Hepatocyte (in vitro differentiated cells): Measurements from ENCODE around the gene ZNF282. TPM values are rescaled to one million over a fixed set of nuclear protein-coding genes. Genes with fewer than 3 reads are reported as not detected.

Experiments used
- DNase-seq: peaks from one replicate; pipeline ENCODE4 v3.0.0-alpha.2; 2016; ENCODE audit warnings: low spot score
- H2AFZ ChIP-seq: fragments of 200-600 bp; sonication (generic); 2 replicates; pipeline ENCODE4 v1.6.0; 2016; ENCODE audit warnings: antibody characterized with exemption, mild to moderate bottlenecking
- H3K27ac ChIP-seq: fragments of 200-600 bp; sonication (generic); 2 replicates; pipeline ENCODE4 v1.5.1; 2016; ENCODE audit warnings: mild to moderate bottlenecking
- H3K27me3 ChIP-seq: fragments of 200-600 bp; sonication (generic); 2 replicates; pipeline ENCODE4 v1.6.1; 2016
- H3K36me3 ChIP-seq: fragments of 200-600 bp; sonication (generic); replicated peaks from 2 replicates; pipeline ENCODE4 v1.5.1; 2016; ENCODE audit warnings: low read depth; ENCODE audit not compliant: insufficient read depth
- H3K4me1 ChIP-seq: fragments of 200-600 bp; sonication (generic); 2 replicates; pipeline ENCODE4 v1.5.1; 2016; ENCODE audit warnings: mild to moderate bottlenecking, moderate library complexity; ENCODE audit not compliant: insufficient read depth
- H3K4me2 ChIP-seq: fragments of 200-600 bp; sonication (generic); 2 replicates; pipeline ENCODE4 v1.6.0; 2016
- H3K4me3 ChIP-seq: fragments of 200-600 bp; sonication (generic); 2 replicates; pipeline ENCODE4 v1.5.1; 2016; ENCODE audit warnings: mild to moderate bottlenecking
- H3K79me2 ChIP-seq: fragments of 200-600 bp; sonication (generic); 2 replicates; pipeline ENCODE4 v1.6.0; 2017; ENCODE audit warnings: mild to moderate bottlenecking
- H3K9me2 ChIP-seq: fragments of 200-600 bp; sonication (generic); replicated peaks from 2 replicates; pipeline ENCODE4 v1.6.0; 2017; ENCODE audit warnings: mild to moderate bottlenecking; ENCODE audit not compliant: insufficient read depth
- H3K9me3 ChIP-seq: fragments of 200-600 bp; sonication (generic); 2 replicates; pipeline ENCODE4 v1.5.1; 2016; ENCODE audit warnings: low read depth, mild to moderate bottlenecking
- H4K20me1 ChIP-seq: fragments of 200-600 bp; sonication (generic); 2 replicates; pipeline ENCODE4 v1.6.0; 2016; ENCODE audit warnings: mild to moderate bottlenecking; ENCODE audit not compliant: insufficient read depth, poor library complexity, severe bottlenecking
- EZH2 ChIP-seq: fragments of 200-600 bp; sonication (generic); IDR thresholded peaks from 2 replicates; pipeline ENCODE4 v1.6.1; 2016; ENCODE audit warnings: antibody characterized with exemption, mild to moderate bottlenecking, borderline replicate concordance
- EZH2phosphoT487 ChIP-seq: fragments of 200-600 bp; sonication (generic); IDR thresholded peaks from one replicate; pipeline ENCODE4 v1.6.1; 2018; ENCODE audit warnings: antibody characterized with exemption, mild to moderate bottlenecking, low read depth, moderate library complexity; ENCODE audit not compliant: unreplicated experiment, severe bottlenecking
- WGBS: methylation state at CpG from one replicate; pipeline ENCODE4 v1.1.6; 2016; ENCODE audit warnings: low lambda C conversion rate; ENCODE audit errors: missing lambda C conversion rate; 5-methylcytosine and 5-hydroxymethylcytosine counted together
- polyA plus RNA-seq: library from polyadenylated mRNA; unstranded; fragments of >200 nt; fragmentation: Nextera tagmentation; extraction: Ambion mirVana; gene quantifications from 2 replicates; pipeline ENCODE4 v1.2.1, GENCODE V29; 2016
- total RNA-seq: library from RNA; depleted of rRNA; stranded (reverse); fragments of >200 nt; gene quantifications from 2 replicates; pipeline ENCODE4 v1.2.3, GENCODE V29; 2014
- TF ChIP-seq, protein P1 (sequence below): fragments of 200-600 bp; sonication (generic); IDR thresholded peaks from 2 replicates; pipeline ENCODE4 v1.5.1; 2016; ENCODE audit warnings: antibody characterized with exemption, mild to moderate bottlenecking; ENCODE audit not compliant: poor library complexity

Gene ZNF282
- total and polyA plus RNA-seq, 2 experiments from 2014 or later = 10.8 to 16.7 TPM

DNA sequence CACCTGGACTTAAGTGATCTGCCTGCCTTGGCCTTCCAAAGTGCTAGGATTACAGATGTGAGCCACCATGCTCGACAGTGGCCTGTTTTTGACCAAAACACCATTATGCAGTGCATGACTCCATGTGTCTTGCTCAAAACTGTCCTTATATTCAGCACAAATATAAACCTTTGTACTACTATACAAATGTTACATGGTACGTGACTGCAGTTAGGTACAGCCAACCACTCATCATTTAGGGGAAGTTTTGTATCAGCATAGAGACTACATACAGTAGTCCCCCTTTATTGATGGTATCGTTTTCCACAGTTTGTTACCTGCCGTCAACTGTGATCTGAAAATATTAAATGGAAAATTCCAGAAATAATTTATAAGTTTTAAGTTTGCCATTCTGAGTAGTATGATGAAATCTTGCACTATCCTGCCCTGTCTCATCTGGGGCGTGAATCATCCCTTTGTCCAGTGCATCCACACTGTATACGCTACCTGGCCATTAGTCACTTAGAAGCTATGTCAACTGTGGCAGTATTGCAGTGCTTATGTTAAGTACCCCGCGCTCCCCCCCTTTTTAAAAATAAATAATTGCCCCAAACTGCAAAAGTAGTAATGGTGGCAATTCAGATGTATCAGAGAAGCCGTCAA is 23.3 kb upstream of the ZNF282 start:
- Histone ChIP-seq H3K27me3 (no peaks in the 10 kb centered on the region), H3K9me3 (no peaks in the 10 kb centered on the region), H3K9me2 (no peaks in the 10 kb centered on the region), H3K36me3 (no peaks in the 10 kb centered on the region), H3K27ac (no peak overlapping the region), H4K20me1 (no peaks in the 10 kb centered on the region), H3K4me3 (no peak overlapping the region), H3K4me2 (no peak overlapping the region), H3K4me1 (no peaks in the 10 kb centered on the region), H3K79me2 (no peaks in the 10 kb centered on the region), H2AFZ (no peak overlapping the region)
- no peak for DNase-seq
- TF ChIP-seq EZH2 (no peak), EZH2phosphoT487 (no peak)
- TF ChIP-seq, protein P1, sequence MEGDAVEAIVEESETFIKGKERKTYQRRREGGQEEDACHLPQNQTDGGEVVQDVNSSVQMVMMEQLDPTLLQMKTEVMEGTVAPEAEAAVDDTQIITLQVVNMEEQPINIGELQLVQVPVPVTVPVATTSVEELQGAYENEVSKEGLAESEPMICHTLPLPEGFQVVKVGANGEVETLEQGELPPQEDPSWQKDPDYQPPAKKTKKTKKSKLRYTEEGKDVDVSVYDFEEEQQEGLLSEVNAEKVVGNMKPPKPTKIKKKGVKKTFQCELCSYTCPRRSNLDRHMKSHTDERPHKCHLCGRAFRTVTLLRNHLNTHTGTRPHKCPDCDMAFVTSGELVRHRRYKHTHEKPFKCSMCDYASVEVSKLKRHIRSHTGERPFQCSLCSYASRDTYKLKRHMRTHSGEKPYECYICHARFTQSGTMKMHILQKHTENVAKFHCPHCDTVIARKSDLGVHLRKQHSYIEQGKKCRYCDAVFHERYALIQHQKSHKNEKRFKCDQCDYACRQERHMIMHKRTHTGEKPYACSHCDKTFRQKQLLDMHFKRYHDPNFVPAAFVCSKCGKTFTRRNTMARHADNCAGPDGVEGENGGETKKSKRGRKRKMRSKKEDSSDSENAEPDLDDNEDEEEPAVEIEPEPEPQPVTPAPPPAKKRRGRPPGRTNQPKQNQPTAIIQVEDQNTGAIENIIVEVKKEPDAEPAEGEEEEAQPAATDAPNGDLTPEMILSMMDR = no peak
- 85% methylated on average over 9 of the region's 9 CpGs for WGBS

DNA sequence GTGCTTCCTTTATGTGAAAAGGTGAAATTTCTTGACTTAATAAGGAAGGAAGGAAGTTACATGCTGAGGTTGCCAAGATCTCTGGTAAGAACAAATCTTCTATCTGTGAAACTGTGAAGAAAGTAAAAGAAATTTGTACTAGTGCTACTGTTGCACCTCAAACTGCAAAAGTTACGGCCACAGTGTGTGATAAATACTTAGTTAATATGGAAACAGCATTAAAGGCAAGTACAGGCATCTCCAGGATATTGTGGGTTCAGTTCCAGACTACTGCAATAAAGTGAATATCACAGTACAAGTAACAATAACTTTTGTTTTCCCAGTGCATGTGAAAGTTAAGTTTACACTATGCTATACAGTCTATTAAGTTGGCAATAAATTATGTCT is 22.8 kb upstream of the ZNF282 start:
- no peaks in the 10 kb centered on the region for H3K4me1 ChIP-seq
- DNase-seq = no peak
- no peaks in the 10 kb centered on the region for H4K20me1 ChIP-seq
- H3K36me3 ChIP-seq = no peaks in the 10 kb centered on the region
- no peak overlapping the region for H3K27ac ChIP-seq
- no peak overlapping the region for H3K4me3 ChIP-seq
- no peaks in the 10 kb centered on the region for H3K9me2 ChIP-seq
- H3K27me3 ChIP-seq = no peaks in the 10 kb centered on the region
- 97% methylated on average over 1 of the region's 1 CpG for WGBS
- no peak overlapping the region for H2AFZ ChIP-seq
- no peak for TF ChIP-seq EZH2phosphoT487
- TF ChIP-seq EZH2 = no peak
- TF ChIP-seq, protein P1 = no peak
- H3K9me3 ChIP-seq = no peaks in the 10 kb centered on the region
- no peaks in the 10 kb centered on the region for H3K79me2 ChIP-seq
- no peak overlapping the region for H3K4me2 ChIP-seq

DNA sequence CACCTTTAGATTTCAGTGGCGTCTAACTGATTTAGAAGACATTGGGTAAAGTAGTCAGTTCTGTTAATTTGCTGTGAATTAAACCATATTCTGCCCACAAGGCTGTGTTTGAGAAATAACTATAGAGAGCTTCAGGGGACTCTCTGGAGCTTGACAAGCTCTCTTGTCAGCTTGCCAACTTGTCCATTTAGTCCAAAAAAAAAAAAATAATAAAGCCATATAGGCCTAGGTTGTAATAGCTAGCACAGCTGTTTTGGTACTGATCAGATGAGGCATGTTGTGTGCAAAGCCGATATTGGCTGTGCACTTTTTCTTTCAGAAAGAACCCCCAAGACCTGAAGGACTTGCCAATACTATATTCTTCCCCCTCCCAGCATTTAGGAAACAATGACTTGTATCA is 20.2 kb upstream of the ZNF282 start:
- Histone ChIP-seq H3K9me2 (no peaks in the 10 kb centered on the region), H4K20me1 (no peaks in the 10 kb centered on the region), H3K27ac (no peak overlapping the region), H3K79me2 (no peaks in the 10 kb centered on the region), H3K9me3 (no peaks in the 10 kb centered on the region), H3K4me3 (no peak overlapping the region), H3K4me1 (no peaks in the 10 kb centered on the region), H2AFZ (no peak overlapping the region), H3K27me3 (no peaks in the 10 kb centered on the region), H3K4me2 (no peak overlapping the region), H3K36me3 (no peaks in the 10 kb centered on the region)
- DNase-seq = no peak
- WGBS = 93% methylated on average over 2 of the region's 2 CpGs
- TF ChIP-seq EZH2 (no peak), EZH2phosphoT487 (no peak)
- TF ChIP-seq, protein P1 = no peak

DNA sequence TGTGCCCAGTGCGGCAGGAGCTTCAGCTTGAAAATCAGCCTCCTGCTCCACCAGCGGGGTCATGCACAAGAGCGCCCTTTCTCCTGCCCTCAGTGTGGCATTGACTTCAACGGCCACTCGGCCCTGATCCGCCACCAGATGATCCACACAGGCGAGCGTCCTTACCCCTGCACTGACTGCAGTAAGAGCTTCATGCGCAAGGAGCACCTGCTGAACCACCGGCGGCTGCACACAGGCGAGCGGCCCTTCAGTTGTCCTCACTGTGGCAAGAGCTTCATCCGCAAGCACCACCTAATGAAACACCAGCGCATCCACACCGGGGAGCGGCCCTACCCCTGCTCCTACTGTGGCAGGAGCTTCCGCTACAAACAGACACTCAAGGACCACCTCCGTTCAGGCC is 16.1 kb upstream of the ZNF282 start:
- Histone ChIP-seq H3K9me2 (no peaks in the 10 kb centered on the region), H3K4me1 (no peaks in the 10 kb centered on the region), H3K4me2 (no peak overlapping the region), H3K4me3 (no peak overlapping the region), H3K9me3 (no peaks in the 10 kb centered on the region), H2AFZ (no peak overlapping the region), H4K20me1 (no peaks in the 10 kb centered on the region), H3K36me3 (no peaks in the 10 kb centered on the region), H3K27ac (no peak overlapping the region), H3K27me3 (no peaks in the 10 kb centered on the region), H3K79me2 (no peaks in the 10 kb centered on the region)
- DNase-seq = no peak
- WGBS = 99% methylated on average over 19 of the region's 19 CpGs
- TF ChIP-seq, protein P1 = no peak
- TF ChIP-seq EZH2 (no peak), EZH2phosphoT487 (no peak)
